NCI-H1436 treated with DMSO at 0.1 percent for 48 hours (cell line): ENCODE results near the gene UNC5CL.
"Not testable (repeated sequence)": the region's sequence is repeated elsewhere in the genome, so short reads cannot be mapped to it uniquely, and the experiment has no call there.

Experiments
- DNase-seq: peaks from one replicate; lab custom pipeline; 2025; lab: John Stamatoyannopoulos, UW

Gene UNC5CL

GRCh38 chr6:41040101-41040939 is 1.3 kb upstream of the UNC5CL start:
- no peak for DNase-seq

- DNase-seq: no peak
These were observed 816 bp downstream of the UNC5CL start for GRCh38 chr6:41038205-41038604.

GRCh38 chr6:41037107-41037900 is 1.7 kb downstream of the UNC5CL start:
- DNase-seq: no peak

GRCh38 chr6:41036601-41037000 is 2.4 kb downstream of the UNC5CL start:
- DNase-seq: no peak

- DNase-seq: no peak
These were observed 2.8 kb downstream of the UNC5CL start for GRCh38 chr6:41036186-41036585.

GRCh38 chr6:41033776-41034175 is 5.2 kb downstream of the UNC5CL start:
- DNase-seq: no peak

GRCh38 chr6:41032830-41033229 is 6.2 kb downstream of the UNC5CL start:
- DNase-seq: no peak

GRCh38 chr6:41028561-41029412 is 10.2 kb downstream of the UNC5CL start:
- DNase-seq: no peak

GRCh38 chr6:41027799-41028560 is 11.0 kb downstream of the UNC5CL start:
- no peak for DNase-seq

GRCh38 chr6:41027241-41027640 is 11.8 kb downstream of the UNC5CL start:
- DNase-seq: no peak

- DNase-seq: no peak
These were observed 13.0 kb downstream of the UNC5CL start for GRCh38 chr6:41025966-41026530.

GRCh38 chr6:41023114-41023513 is 15.9 kb downstream of the UNC5CL start:
- no peak for DNase-seq

GRCh38 chr6:41022294-41022693 is 16.7 kb downstream of the UNC5CL start:
- no peak for DNase-seq

- DNase-seq: no peak
These were observed 17.2 kb downstream of the UNC5CL start for GRCh38 chr6:41021832-41022231.

GRCh38 chr6:41017663-41018062 is 21.4 kb downstream of the UNC5CL start:
- DNase-seq: no peak

- DNase-seq: not testable (repeated sequence)
These were observed 23.2 kb downstream of the UNC5CL start for GRCh38 chr6:41015860-41016259.

- DNase-seq: no peak
These were observed 24.2 kb downstream of the UNC5CL start for GRCh38 chr6:41014780-41015179.

- no peak for DNase-seq
These were observed 25.4 kb downstream of the UNC5CL start for GRCh38 chr6:41013466-41014153.

- no peak for DNase-seq
These were observed 27.3 kb downstream of the UNC5CL start for GRCh38 chr6:41011673-41012072.

GRCh38 chr6:41009669-41010068 is 29.4 kb downstream of the UNC5CL start:
- DNase-seq: no peak

GRCh38 chr6:41008011-41008410 is 31.0 kb downstream of the UNC5CL start:
- DNase-seq: no peak
